ENCODE measurements around the gene SDCBP2.
A peak's percentile ranks its signal among the peaks of the same experiment; 100 is the strongest.

The SDCBP2 gene

GRCh38 chr20:1328680-1329330, at the start of gene SDCBP2:
TSS of gene SDCBP2 (minus strand) at chr20:1329139. CDS start at chr20:1320416, 8,723 bp downstream.
- DNase-seq, result peak; percentile 3

DNA sequence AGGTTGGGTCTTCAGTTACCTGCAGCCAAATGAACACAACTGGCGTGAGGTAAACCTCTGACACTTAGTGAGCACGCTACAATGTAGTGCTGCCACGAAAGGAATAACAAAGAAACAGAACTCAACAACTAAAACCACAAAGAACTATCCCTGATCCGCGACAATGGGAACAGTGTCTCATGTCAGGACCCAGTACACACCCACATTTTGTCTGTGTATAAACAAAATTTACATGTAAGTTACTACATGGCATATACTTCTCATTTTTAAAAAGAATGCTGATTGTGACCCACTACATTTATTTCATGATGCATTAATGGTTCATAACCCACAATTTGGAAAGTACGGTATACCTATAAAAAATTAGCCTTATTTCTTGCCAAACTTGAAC, 49.8 kb upstream of the SDCBP2 start:
- no peak for DNase-seq

DNA sequence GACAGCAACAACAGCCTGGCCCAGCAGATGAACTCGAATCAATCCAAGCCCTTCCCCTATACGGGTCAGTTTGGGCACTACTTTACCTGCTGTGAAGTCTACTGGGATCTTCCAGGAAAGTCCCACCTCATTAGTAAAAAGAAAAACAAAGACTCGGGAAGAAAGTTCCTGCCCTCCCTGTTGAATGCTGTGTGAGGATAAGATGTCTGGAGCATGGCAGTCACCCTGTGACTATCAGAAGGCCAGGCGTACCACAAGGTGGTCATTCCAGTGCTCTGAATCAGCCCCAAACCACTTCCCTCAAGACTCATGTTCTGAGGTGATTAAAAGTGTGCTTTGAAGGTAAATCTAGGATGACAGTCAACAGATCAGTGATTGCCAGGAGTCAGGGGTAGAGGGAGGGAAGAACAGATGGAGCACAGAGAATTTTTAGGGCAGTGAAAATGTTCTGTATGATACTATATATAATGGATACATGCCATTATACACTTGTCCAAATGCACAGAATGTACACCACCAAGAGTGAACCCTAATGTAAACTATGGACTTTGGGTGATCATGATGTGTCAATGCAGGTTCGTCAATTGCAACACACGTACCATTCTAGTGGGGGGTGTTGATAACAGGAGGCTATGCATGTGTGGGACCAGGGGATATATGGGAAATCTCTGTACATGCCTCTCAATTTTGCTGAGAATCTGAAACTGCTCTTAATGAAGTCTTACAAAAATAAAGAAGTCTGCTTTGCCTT, 49.2 kb upstream of the SDCBP2 start:
- no peak for DNase-seq

DNA sequence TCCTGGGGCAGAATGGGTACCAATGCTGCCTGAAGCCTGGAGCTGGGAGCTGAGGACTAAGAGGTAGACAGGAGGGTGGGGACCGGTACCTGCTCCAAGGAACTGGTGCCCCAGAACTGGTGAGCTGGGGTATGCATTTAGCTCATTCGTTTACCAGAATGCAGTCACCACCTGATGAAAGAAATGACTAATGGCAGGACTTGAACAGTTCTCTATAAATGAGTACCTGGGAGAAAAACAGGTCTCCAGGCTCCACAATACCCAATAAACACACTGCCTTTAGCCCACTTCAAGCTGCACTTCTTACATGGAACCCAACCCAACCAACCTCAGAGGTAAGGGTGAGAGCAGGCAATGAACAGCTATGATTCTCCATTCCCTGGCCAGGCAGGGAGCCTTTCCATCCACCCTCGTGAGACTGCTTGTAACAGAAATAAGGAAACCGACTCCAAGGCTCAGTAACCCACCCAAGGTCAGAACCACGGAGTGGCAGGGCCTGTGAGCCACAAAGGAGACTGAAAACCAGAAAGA, 48.5 kb upstream of the SDCBP2 start:
- DNase-seq, result no peak

GRCh38 chr20:1376408-1377270, 47.7 kb upstream of the SDCBP2 start:
- DNase-seq, result no peak

GRCh38 chr20:1376007-1376406, 47.1 kb upstream of the SDCBP2 start:
- no peak for DNase-seq

DNA sequence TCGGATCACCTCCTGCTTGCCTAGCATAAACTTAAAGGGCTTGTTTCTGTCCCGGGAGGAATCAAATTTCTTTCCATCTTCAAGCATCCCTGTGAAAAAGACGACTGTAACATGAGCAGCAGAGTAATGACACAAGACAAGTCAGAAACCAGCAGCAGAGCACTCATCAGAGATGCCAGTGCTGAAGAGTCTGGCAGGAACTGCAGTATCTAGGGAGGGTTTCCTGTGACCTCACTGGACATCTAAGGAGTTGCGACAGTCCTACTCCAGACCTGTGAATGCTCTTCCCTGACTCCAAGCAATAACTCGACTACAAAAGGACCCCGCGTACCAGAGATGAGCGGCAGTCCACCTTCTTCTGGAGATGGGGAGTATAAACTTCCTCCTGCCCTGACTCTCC, 46.6 kb upstream of the SDCBP2 start:
- DNase-seq, result no peak

DNA sequence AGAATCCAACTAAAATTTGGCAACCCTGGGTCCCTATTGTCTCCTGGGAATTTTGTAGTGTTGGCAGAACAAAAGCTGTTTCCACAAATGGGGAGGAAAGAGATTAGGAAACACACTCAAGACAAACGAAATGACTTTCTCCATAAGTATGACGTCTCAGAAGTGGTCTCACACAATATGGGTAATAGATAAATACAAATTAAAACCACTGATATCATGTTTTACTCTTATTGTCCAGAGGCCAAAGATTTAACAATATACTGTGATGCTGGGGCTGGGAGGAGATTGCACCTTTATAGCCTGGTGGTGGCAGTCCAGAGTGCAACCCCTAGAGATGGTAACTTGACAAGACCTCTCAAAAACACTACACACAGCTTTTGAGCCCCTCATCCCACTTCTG, 45.3 kb upstream of the SDCBP2 start:
- DNase-seq, result no peak

DNA sequence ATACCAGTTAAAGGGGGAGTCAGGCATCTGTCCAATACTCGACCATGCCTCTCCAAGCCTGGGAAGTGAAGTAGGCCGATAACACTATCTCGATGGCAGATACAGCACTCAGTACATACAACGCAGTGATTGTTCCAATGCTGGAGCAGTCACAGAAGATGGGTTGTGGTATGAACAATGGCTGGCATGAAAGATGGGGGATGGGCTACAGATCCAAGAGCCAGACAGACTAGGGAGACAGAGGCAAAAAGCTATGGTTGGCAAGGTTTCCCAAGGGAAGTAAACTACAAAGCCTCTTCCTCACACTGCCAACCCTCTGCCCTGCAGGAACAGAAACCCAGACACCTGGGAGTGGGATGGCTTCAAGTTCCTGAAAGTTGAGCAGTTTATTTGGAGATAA, 44.7 kb upstream of the SDCBP2 start:
- no peak for DNase-seq

DNA sequence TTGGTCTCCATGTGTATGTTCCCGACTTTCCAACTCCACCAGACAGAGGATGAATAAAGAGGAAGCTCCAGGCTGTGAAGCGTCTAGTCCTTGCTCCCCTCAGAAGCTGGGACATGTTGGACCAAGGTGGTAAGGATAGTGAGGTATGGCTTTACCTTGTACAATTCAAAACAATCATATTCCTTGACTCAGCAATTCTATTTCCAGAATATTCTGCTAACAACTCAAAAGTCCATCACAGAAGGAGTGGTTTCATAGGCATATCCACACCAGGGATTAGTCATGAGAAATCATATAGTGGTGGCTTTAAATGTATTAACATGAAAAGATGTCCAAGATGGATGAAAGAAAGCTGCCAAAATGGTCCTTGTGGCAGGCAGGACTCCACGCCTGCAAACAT, 44.1 kb upstream of the SDCBP2 start:
- no peak for DNase-seq

GRCh38 chr20:1371830-1372539, 43.0 kb upstream of the SDCBP2 start:
- no peak for DNase-seq

DNA sequence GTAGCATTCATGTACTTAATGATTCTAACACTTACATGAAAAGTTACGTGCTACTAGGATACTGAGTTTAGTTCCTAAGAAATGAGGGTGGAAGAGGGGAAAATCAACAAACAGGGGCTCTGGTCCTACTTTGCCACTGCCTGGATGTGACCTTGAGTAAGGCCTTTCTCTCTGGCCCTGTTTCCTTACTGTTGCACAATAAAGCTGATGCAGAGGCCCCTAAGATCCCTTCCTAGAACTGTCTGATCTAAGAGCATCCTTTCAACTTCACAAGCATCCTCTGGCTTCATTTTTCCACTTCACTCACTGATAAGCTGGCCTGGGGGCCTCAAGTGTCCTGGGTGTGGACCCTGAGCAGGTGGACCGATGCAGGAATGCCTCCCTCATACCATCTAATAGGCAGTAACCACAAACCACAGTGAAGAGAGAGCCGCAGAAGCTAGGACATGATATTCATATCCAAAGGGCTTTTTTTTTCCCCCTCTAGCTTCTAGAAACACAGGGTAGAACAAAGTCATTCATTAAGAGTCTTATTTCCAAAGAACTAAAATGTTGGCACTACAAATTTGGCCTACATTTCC, 42.4 kb upstream of the SDCBP2 start:
- no peak for DNase-seq

GRCh38 chr20:1370548-1371110, 41.7 kb upstream of the SDCBP2 start:
- DNase-seq, result no peak

- DNase-seq, result no peak
These were observed 41.0 kb upstream of the SDCBP2 start for GRCh38 chr20:1369970-1370369.

DNA sequence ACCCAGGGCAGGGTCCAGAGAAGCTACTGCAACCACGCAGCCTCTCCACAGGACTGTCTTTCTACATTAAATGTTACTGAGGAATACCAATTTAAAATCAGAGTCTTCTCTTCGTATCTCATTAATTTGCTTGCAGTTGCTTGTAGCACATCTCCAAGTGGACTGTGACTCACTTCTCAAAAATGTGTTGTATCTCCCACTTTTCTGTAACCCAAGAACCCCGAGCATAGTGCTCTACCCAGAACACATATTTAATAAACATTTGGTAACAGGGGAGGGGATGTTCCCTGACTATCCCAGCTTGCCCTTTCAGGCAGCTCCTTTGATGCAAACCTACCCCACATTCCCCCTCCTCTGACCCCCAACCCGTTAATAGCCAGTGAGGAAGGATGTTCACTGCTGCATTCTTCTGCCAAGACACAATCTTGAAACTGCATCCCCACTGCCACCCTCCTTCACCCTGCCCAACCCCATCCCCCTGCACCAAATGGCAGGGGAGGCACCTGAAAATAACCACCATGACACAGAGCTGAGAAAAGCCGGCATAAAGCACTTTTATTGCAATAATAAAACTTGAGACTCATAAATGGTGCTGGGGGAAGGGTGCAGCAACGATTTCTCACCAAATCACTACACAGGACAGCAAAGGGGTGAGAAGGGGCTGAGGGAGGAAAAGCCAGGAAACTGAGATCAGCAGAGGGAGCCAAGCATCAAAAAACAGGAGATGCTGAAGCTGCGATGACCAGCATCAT, 39.7 kb upstream of the SDCBP2 start:
- DNase-seq, result no peak

DNA sequence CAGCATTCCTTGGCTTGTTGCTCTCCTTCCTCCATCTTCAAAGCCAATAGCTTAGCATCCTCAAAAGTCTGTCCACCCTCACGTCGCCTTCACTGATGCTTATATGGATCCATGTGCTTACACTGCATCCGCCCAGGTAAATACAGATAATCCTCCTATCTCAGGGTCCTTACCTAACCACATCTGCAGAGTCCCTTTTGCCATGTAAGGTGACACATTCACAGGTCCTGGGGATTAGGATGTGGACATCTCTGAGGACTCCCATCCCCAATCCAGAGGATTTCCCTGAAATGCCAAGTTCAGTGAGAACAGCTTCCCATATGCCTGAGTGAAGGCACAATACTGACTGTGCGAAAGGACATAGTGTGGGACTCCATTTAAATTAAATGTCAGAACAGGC, 38.5 kb upstream of the SDCBP2 start:
- DNase-seq, result no peak

DNA sequence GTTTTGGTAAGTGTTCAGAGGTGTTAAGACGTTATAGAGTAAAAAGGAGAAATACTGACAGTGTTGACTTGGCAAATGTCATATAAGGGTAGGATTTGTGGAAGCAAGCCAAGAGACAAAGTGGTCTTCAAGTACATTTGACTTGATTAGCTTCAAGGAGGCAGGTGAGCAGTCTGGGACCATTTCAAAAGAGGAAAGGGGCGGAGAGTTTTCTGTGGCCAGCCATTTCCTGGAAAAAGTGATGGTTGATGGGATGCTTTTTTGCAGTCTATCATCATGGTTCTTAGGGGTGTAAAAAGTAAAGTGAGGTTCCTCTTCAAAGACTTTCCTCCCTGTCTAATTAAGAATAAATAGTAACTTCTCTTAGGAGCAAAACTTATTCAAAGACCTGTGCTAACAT, 35.2 kb upstream of the SDCBP2 start:
- no peak for DNase-seq

GRCh38 chr20:1363522-1363921, 34.6 kb upstream of the SDCBP2 start:
- DNase-seq, result no peak

DNA sequence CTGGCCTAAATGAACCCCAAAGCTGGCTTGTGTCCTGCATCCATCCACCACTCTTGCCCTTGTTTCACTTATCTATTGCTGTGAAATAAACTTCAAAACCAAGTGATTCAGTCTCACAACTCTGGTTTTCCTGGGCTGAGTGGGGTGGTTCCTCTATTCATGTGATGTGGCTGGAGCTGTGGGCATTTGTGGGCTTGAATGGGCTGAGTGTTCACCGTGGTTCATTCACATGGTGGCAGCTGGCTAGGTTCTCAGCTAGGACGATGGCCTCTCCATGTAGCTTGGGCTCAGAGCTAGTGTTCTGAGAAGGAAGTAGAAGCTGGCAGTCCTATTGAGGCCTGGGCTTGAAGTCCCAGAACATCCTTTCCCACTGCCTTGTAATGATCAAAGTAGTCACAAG, 33.5 kb upstream of the SDCBP2 start:
- no peak for DNase-seq

GRCh38 chr20:1360094-1360846, 31.3 kb upstream of the SDCBP2 start:
- no peak for DNase-seq

Data from left hindlimb (tissue), 1 donor.